ENCODE results near the gene PTPN21. TPM values are rescaled to one million over a fixed set of nuclear protein-coding genes. Genes with fewer than 3 reads are reported as not detected.

The PTPN21 gene
- total RNA-seq, 1 donor from 2014 or later = 12.5 TPM

GRCh38 chr14:88515499-88516221 lies 39.1 kb downstream of the PTPN21 start:
- no peaks in the 10 kb centered on the region for H3K36me3 ChIP-seq (ENCODE audit: control insufficient read depth, insufficient read depth, low read length)
- H3K27me3 ChIP-seq (ENCODE audit: control insufficient read depth, insufficient read depth, low read length) = no peaks in the 10 kb centered on the region
- no peak overlapping the region for H3K4me3 ChIP-seq (ENCODE audit: low read depth, low read length)
- no peak for TF ChIP-seq CTCF (IDR thresholded peaks at IDR 0.05; ENCODE audit: insufficient read depth, low read length, poor library complexity, severe bottlenecking)
- DNase-seq (ENCODE audit: low read depth) = no peak

GRCh38 chr14:88507208-88507607 lies 47.6 kb downstream of the PTPN21 start:
- TF ChIP-seq CTCF (IDR thresholded peaks at IDR 0.05; ENCODE audit: insufficient read depth, low read length, poor library complexity, severe bottlenecking) = no peak
- DNase-seq (ENCODE audit: low read depth) = no peak
- H3K36me3 ChIP-seq (ENCODE audit: control insufficient read depth, insufficient read depth, low read length) = no peaks in the 10 kb centered on the region
- H3K4me3 ChIP-seq (ENCODE audit: low read depth, low read length) = no peak overlapping the region
- H3K27me3 ChIP-seq (ENCODE audit: control insufficient read depth, insufficient read depth, low read length) = no peaks in the 10 kb centered on the region

- Histone ChIP-seq H3K4me3 (ENCODE audit: low read depth, low read length) (no peak overlapping the region), H3K36me3 (ENCODE audit: control insufficient read depth, insufficient read depth, low read length) (no peaks in the 10 kb centered on the region), H3K27me3 (ENCODE audit: control insufficient read depth, insufficient read depth, low read length) (no peaks in the 10 kb centered on the region)
- TF ChIP-seq CTCF (IDR thresholded peaks at IDR 0.05; ENCODE audit: insufficient read depth, low read length, poor library complexity, severe bottlenecking) = no peak
- DNase-seq (ENCODE audit: low read depth) = no peak
These were observed 49.2 kb downstream of the PTPN21 start for GRCh38 chr14:88505621-88506020.

DNA sequence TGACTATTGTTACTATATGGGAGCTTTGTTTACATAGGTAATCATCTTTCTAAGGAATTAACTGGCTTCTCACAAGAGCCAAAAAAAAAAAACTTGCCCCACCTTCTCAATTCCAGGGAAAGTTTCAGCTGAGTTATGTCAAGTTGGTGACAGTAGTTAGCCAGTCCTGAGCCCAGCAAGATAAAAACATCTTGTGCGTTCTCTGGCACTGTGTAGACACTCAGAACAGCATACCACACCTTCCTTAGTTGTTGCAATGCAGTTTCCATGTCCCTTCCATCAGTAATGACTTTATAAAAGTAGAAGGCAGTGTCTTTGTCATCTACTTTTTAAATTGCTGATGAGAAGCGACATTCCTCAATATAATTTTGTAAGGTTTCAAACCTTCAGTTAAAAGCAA lies 50.2 kb downstream of the PTPN21 start:
- no peak for DNase-seq (ENCODE audit: low read depth)
- Histone ChIP-seq H3K27me3 (ENCODE audit: control insufficient read depth, insufficient read depth, low read length) (no peaks in the 10 kb centered on the region), H3K36me3 (ENCODE audit: control insufficient read depth, insufficient read depth, low read length) (no peaks in the 10 kb centered on the region), H3K4me3 (ENCODE audit: low read depth, low read length) (no peak overlapping the region)
- TF ChIP-seq CTCF (IDR thresholded peaks at IDR 0.05; ENCODE audit: insufficient read depth, low read length, poor library complexity, severe bottlenecking) = no peak

- H3K4me3 ChIP-seq (ENCODE audit: low read depth, low read length) = no peak overlapping the region
- no peak for DNase-seq (ENCODE audit: low read depth)
- no peak for TF ChIP-seq CTCF (IDR thresholded peaks at IDR 0.05; ENCODE audit: insufficient read depth, low read length, poor library complexity, severe bottlenecking)
- H3K27me3 ChIP-seq (ENCODE audit: control insufficient read depth, insufficient read depth, low read length) = no peaks in the 10 kb centered on the region
- no peaks in the 10 kb centered on the region for H3K36me3 ChIP-seq (ENCODE audit: control insufficient read depth, insufficient read depth, low read length)
These were observed 50.9 kb downstream of the PTPN21 start for GRCh38 chr14:88503754-88504406.
